Liver (tissue), 9 donors: Measurements from ENCODE around the gene TANC1. TPM values are rescaled to one million over a fixed set of nuclear protein-coding genes. Genes with fewer than 3 reads are reported as not detected.

Experiments used
- DNase-seq: peaks from one replicate; pipeline ENCODE4 v3.0.0-alpha.2; 2017; ENCODE audit warnings: low spot score
- H3K27ac ChIP-seq, 2 donors: one replicate each; pipeline ENCODE4 v1.7.0; 2013; ENCODE audit warnings: inconsistent platforms in 2 of 2, low read length in 2 of 2, control low read depth in 1 of 2, low read depth in 1 of 2, mild to moderate bottlenecking in 1 of 2
- H3K27me3 ChIP-seq, 4 donors: one replicate each; pipeline versions ENCODE4 v1.6.1 to v1.7.0; 2013; ENCODE audit warnings: low read length in 3 of 4, inconsistent platforms in 1 of 4, mild to moderate bottlenecking in 1 of 4, moderate library complexity in 1 of 4; ENCODE audit not compliant: control insufficient read depth in 4 of 4, insufficient read depth in 4 of 4
- H3K36me3 ChIP-seq, 4 donors: one replicate each; pipeline versions ENCODE4 v1.6.1 to v1.7.0; 2013; ENCODE audit warnings: low read length in 3 of 4, mild to moderate bottlenecking in 3 of 4, low read depth in 1 of 4, moderate library complexity in 1 of 4; ENCODE audit not compliant: control insufficient read depth in 4 of 4, insufficient read depth in 3 of 4
- H3K4me1 ChIP-seq, 4 donors: one replicate each; pipeline versions ENCODE4 v1.6.1 to v1.7.0; 2013; ENCODE audit warnings: low read length in 3 of 4, mild to moderate bottlenecking in 3 of 4, moderate library complexity in 1 of 4; ENCODE audit not compliant: control insufficient read depth in 4 of 4, insufficient read depth in 4 of 4
- H3K4me3 ChIP-seq, 3 donors: one replicate each; pipeline versions ENCODE4 v1.6.1 to v1.7.0; 2013; ENCODE audit warnings: low read length in 3 of 3, control low read depth in 1 of 3, low read depth in 1 of 3, mild to moderate bottlenecking in 1 of 3
- H3K9ac ChIP-seq, 2 donors: one replicate each; pipeline ENCODE4 v1.7.0; 2013; ENCODE audit warnings: low read length in 2 of 2, mild to moderate bottlenecking in 2 of 2, moderate library complexity in 2 of 2, control low read depth in 1 of 2, low read depth in 1 of 2
- H3K9me3 ChIP-seq, 4 donors: one replicate each; pipeline versions ENCODE4 v1.6.1 to v1.7.0; 2013; ENCODE audit warnings: low read length in 3 of 4; ENCODE audit not compliant: control insufficient read depth in 4 of 4
- ATF3 ChIP-seq: IDR thresholded peaks from 2 replicates; pipeline ENCODE4 v1.6.1; 2016; ENCODE audit warnings: antibody characterized with exemption
- EGR1 ChIP-seq, 2 donors: IDR thresholded peaks; 2 replicates each; pipeline ENCODE4 v1.6.1; 2016 to 2018; ENCODE audit warnings: antibody characterized with exemption in 2 of 2, low read depth in 2 of 2
- FOXA1 ChIP-seq: IDR thresholded peaks from 2 replicates; pipeline ENCODE4 v1.6.1; 2016; ENCODE audit warnings: antibody characterized with exemption
- FOXA2 ChIP-seq: IDR thresholded peaks from 2 replicates; pipeline ENCODE4 v1.6.1; 2016; ENCODE audit warnings: antibody characterized with exemption
- GABPA ChIP-seq, 2 donors: IDR thresholded peaks in 1 of 2; conservative IDR thresholded peaks in 1 of 2; 2 replicates each; pipeline ENCODE4 v1.6.1; 2016; ENCODE audit warnings: antibody characterized with exemption in 2 of 2, mild to moderate bottlenecking in 1 of 2, moderate library complexity in 1 of 2
- HNF4A ChIP-seq, 2 donors: conservative IDR thresholded peaks; 2 replicates each; pipeline ENCODE4 v1.6.1; 2016; ENCODE audit warnings: antibody characterized with exemption in 2 of 2, mild to moderate bottlenecking in 2 of 2
- HNF4G ChIP-seq: IDR thresholded peaks from 2 replicates; pipeline ENCODE4 v1.6.1; 2016; ENCODE audit warnings: antibody characterized with exemption
- JUND ChIP-seq, 2 donors: IDR thresholded peaks; 2 replicates each; pipeline ENCODE4 v1.6.1; 2016; ENCODE audit warnings: antibody characterized with exemption in 2 of 2
- NR2F2 ChIP-seq: IDR thresholded peaks from 2 replicates; pipeline ENCODE4 v1.6.1; 2016; ENCODE audit warnings: antibody characterized with exemption
- RAD21 ChIP-seq, 2 donors: IDR thresholded peaks; 2 replicates each; pipeline ENCODE4 v1.6.1; 2016; ENCODE audit warnings: antibody characterized with exemption in 2 of 2, mild to moderate bottlenecking in 2 of 2
- REST ChIP-seq: IDR thresholded peaks from 2 replicates; pipeline ENCODE4 v1.6.1; 2016; ENCODE audit warnings: antibody characterized with exemption, mild to moderate bottlenecking
- RXRA ChIP-seq, 2 donors: IDR thresholded peaks; 2 replicates each; pipeline ENCODE4 v1.6.1; 2017 to 2018; ENCODE audit warnings: antibody characterized with exemption in 2 of 2, mild to moderate bottlenecking in 1 of 2
- SP1 ChIP-seq: IDR thresholded peaks from 2 replicates; pipeline ENCODE4 v1.6.1; 2018; ENCODE audit warnings: antibody characterized with exemption, mild to moderate bottlenecking
- YY1 ChIP-seq: IDR thresholded peaks from 2 replicates; pipeline ENCODE4 v1.6.1; 2016; ENCODE audit warnings: antibody characterized with exemption, mild to moderate bottlenecking
- WGBS: extraction: QIAGEN DNeasy Blood & Tissue Kit; methylation state at CpG from one replicate; pipeline ENCODE4 v1.1.7; 2013; 5-methylcytosine and 5-hydroxymethylcytosine counted together
- polyA plus RNA-seq, 2 donors: library from polyadenylated mRNA; stranded (reverse) in 1 of 2; unstranded in 1 of 2; fragments of 200-250 nt in 1 of 2; fragments of >200 nt in 1 of 2; fragmentation: Nextera tagmentation in 1 of 2; extraction: Ambion mirVana in 1 of 2; gene quantifications; one replicate each; pipeline versions ENCODE4 v1.2.1 to v1.2.3, GENCODE V29; 2013 to 2015
- total RNA-seq, 2 donors: library from RNA; depleted of rRNA; stranded (reverse); fragments of >200 nt; gene quantifications; one replicate each; pipeline ENCODE4 v1.2.3, GENCODE V29; 2014
- TF ChIP-seq, protein P1 (sequence below): fragments of 150-350 bp; IDR thresholded peaks from 2 replicates; pipeline ENCODE4 v1.5.1; 2017; ENCODE audit warnings: improper control_type of control experiment, low read depth, low read length; ENCODE audit not compliant: missing input control
- TF ChIP-seq, protein P2 (sequence below): IDR thresholded peaks from 2 replicates; pipeline ENCODE4 v1.6.1; 2016; ENCODE audit warnings: antibody characterized with exemption
- TF ChIP-seq, protein P3 (sequence below): IDR thresholded peaks from 2 replicates; pipeline ENCODE4 v1.6.1; 2016; ENCODE audit warnings: antibody characterized with exemption
- donor health status: healthy.
- donor health status: healthy.
- donor health status: healthy.
- donor health status: healthy.
- donor health status: healthy.

The TANC1 gene
- total and polyA plus RNA-seq, 4 donors, result 3.7 to 17.7 (median 5.2) TPM

- no peak overlapping the region for H3K9ac ChIP-seq
- no peak for TF ChIP-seq REST
- TF ChIP-seq SP1, result no peak
- no peak for TF ChIP-seq ATF3
- no peak for TF ChIP-seq NR2F2
- no peak for TF ChIP-seq FOXA1
- no peak for TF ChIP-seq HNF4G
- TF ChIP-seq HNF4A (conservative IDR thresholded peaks at IDR 0.05), result no peak
- no peak for TF ChIP-seq GABPA (IDR thresholded peaks at IDR 0.05 in 1 of 2, conservative IDR thresholded peaks at IDR 0.05 in 1 of 2)
- TF ChIP-seq YY1, result no peak
- TF ChIP-seq, protein P1, sequence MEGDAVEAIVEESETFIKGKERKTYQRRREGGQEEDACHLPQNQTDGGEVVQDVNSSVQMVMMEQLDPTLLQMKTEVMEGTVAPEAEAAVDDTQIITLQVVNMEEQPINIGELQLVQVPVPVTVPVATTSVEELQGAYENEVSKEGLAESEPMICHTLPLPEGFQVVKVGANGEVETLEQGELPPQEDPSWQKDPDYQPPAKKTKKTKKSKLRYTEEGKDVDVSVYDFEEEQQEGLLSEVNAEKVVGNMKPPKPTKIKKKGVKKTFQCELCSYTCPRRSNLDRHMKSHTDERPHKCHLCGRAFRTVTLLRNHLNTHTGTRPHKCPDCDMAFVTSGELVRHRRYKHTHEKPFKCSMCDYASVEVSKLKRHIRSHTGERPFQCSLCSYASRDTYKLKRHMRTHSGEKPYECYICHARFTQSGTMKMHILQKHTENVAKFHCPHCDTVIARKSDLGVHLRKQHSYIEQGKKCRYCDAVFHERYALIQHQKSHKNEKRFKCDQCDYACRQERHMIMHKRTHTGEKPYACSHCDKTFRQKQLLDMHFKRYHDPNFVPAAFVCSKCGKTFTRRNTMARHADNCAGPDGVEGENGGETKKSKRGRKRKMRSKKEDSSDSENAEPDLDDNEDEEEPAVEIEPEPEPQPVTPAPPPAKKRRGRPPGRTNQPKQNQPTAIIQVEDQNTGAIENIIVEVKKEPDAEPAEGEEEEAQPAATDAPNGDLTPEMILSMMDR, result no peak
- peaks cover 0 to 1% (median 0%) of the 10 kb centered on the region in 4 donors for H3K36me3 ChIP-seq
- no peaks in the 10 kb centered on the region for H3K27me3 ChIP-seq
- no peak overlapping the region for H3K27ac ChIP-seq
- DNase-seq, result no peak
- no peaks in the 10 kb centered on the region for H3K9me3 ChIP-seq
- WGBS, result 88% methylated on average over 12 of the region's 12 CpGs
- peaks cover 0 to 19% (median 12%) of the 10 kb centered on the region in 4 donors for H3K4me1 ChIP-seq
- no peak overlapping the region for H3K4me3 ChIP-seq
These were observed 189.1 kb downstream of the TANC1 start for GRCh38 chr2:159157361-159158209.

- H3K9ac ChIP-seq, result no peak overlapping the region
- H3K4me3 ChIP-seq, result no peak overlapping the region
- H3K27ac ChIP-seq, result no peak overlapping the region
- H3K4me1 ChIP-seq, result peaks cover 0 to 13% (median 10%) of the 10 kb centered on the region in 4 donors
- no peak for DNase-seq
- no peaks in the 10 kb centered on the region for H3K27me3 ChIP-seq
- 91% methylated on average over 4 of the region's 4 CpGs for WGBS
- H3K36me3 ChIP-seq, result peaks cover 0 to 2% (median 0%) of the 10 kb centered on the region in 4 donors
- no peaks in the 10 kb centered on the region for H3K9me3 ChIP-seq
- no peak for TF ChIP-seq FOXA1
- TF ChIP-seq, protein P1, result no peak
- TF ChIP-seq EGR1 (IDR thresholded peaks at IDR 0.05; ENCODE audit: low read depth in 2 of 2), result no peak
- no peak for TF ChIP-seq RXRA (IDR thresholded peaks at IDR 0.05)
- no peak for TF ChIP-seq JUND (IDR thresholded peaks at IDR 0.05)
- TF ChIP-seq GABPA (IDR thresholded peaks at IDR 0.05 in 1 of 2, conservative IDR thresholded peaks at IDR 0.05 in 1 of 2), result no peak
- TF ChIP-seq, protein P2, sequence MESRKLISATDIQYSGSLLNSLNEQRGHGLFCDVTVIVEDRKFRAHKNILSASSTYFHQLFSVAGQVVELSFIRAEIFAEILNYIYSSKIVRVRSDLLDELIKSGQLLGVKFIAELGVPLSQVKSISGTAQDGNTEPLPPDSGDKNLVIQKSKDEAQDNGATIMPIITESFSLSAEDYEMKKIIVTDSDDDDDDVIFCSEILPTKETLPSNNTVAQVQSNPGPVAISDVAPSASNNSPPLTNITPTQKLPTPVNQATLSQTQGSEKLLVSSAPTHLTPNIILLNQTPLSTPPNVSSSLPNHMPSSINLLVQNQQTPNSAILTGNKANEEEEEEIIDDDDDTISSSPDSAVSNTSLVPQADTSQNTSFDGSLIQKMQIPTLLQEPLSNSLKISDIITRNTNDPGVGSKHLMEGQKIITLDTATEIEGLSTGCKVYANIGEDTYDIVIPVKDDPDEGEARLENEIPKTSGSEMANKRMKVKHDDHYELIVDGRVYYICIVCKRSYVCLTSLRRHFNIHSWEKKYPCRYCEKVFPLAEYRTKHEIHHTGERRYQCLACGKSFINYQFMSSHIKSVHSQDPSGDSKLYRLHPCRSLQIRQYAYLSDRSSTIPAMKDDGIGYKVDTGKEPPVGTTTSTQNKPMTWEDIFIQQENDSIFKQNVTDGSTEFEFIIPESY, result no peak
- no peak for TF ChIP-seq REST
- no peak for TF ChIP-seq YY1
- no peak for TF ChIP-seq HNF4A (conservative IDR thresholded peaks at IDR 0.05)
- TF ChIP-seq, protein P3, sequence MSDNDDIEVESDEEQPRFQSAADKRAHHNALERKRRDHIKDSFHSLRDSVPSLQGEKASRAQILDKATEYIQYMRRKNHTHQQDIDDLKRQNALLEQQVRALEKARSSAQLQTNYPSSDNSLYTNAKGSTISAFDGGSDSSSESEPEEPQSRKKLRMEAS, result no peak
- TF ChIP-seq RAD21 (IDR thresholded peaks at IDR 0.05), result no peak
- TF ChIP-seq HNF4G, result no peak
- TF ChIP-seq FOXA2, result no peak
These were observed 192.0 kb downstream of the TANC1 start for GRCh38 chr2:159160412-159160811.
